IPS-NIHi11 (cell line): ENCODE measurements around the gene PRR7.

Experiments used
- DNase-seq: peaks from one replicate; pipeline ENCODE4 v3.0.0; 2012; ENCODE audit warnings: mixed read lengths, low spot score

PRR7 gene

GRCh38 chr5:177437623-177438022 lies 9.0 kb upstream of the PRR7 start:
- no peak for DNase-seq

- DNase-seq, result no peak
These were observed 8.1 kb upstream of the PRR7 start for GRCh38 chr5:177438468-177438867.

- DNase-seq, result no peak
These were observed 7.0 kb upstream of the PRR7 start for GRCh38 chr5:177439518-177440053.

GRCh38 chr5:177440211-177440989 lies 6.2 kb upstream of the PRR7 start:
- DNase-seq, result no peak

- no peak for DNase-seq
These were observed 5.4 kb upstream of the PRR7 start for GRCh38 chr5:177440990-177441780.

- no peak for DNase-seq
These were observed 4.4 kb upstream of the PRR7 start for GRCh38 chr5:177442066-177442826.

GRCh38 chr5:177443144-177443983 lies 3.2 kb upstream of the PRR7 start:
- no peak for DNase-seq

- DNase-seq, result no peak
These were observed 2.2 kb upstream of the PRR7 start for GRCh38 chr5:177444106-177445051.

- DNase-seq, result no peak
These were observed 1.3 kb upstream of the PRR7 start for GRCh38 chr5:177445052-177445916.

- DNase-seq, result no peak
These were observed 756 bp upstream of the PRR7 start for GRCh38 chr5:177445917-177446199.

GRCh38 chr5:177447066-177447610 lies 524 bp downstream of the PRR7 start:
- DNase-seq, result peak; percentile 83

- peak; percentile 69 for DNase-seq
These were observed 1.1 kb downstream of the PRR7 start for GRCh38 chr5:177447611-177448243.

- DNase-seq, result no peak
These were observed 1.8 kb downstream of the PRR7 start for GRCh38 chr5:177448244-177448950.

GRCh38 chr5:177449140-177450061 lies 2.8 kb downstream of the PRR7 start:
- DNase-seq, result no peak

- DNase-seq, result no peak
These were observed 4.2 kb downstream of the PRR7 start for GRCh38 chr5:177450667-177451424.
